DMS79 (cell line): ENCODE data around the gene CKB.
A peak's percentile ranks its signal among the peaks of the same experiment; 100 is the strongest.
"Not testable (repeated sequence)": the region's sequence is repeated elsewhere in the genome, so short reads cannot be mapped to it uniquely, and the experiment has no call there.

Source experiments
- DNase-seq: peaks from one replicate; lab custom pipeline; 2025; lab: John Stamatoyannopoulos, UW

Gene CKB

GRCh38 chr14:103512180-103512579 is 10.4 kb downstream of the CKB start:
- DNase-seq, result not testable (repeated sequence)

- DNase-seq, result no peak
Observed at GRCh38 chr14:103510724-103511693, 11.6 kb downstream of the CKB start.

- DNase-seq, result no peak
Observed at GRCh38 chr14:103509864-103510723, 12.5 kb downstream of the CKB start.

- DNase-seq, result no peak
Observed at GRCh38 chr14:103508521-103509329, 13.9 kb downstream of the CKB start.

- no peak for DNase-seq
Observed at GRCh38 chr14:103507751-103508150, 14.9 kb downstream of the CKB start.

GRCh38 chr14:103504991-103505565 is 17.6 kb downstream of the CKB start:
- DNase-seq, result no peak

GRCh38 chr14:103503296-103503695 is 19.3 kb downstream of the CKB start:
- no peak for DNase-seq

GRCh38 chr14:103502877-103503276 is 19.8 kb downstream of the CKB start:
- no peak for DNase-seq

GRCh38 chr14:103501921-103502669 is 20.5 kb downstream of the CKB start:
- DNase-seq, result no peak

- no peak for DNase-seq
Observed at GRCh38 chr14:103501041-103501870, 21.4 kb downstream of the CKB start.

GRCh38 chr14:103500148-103500990 is 22.3 kb downstream of the CKB start:
- peak; percentile 75 for DNase-seq

GRCh38 chr14:103499709-103500108 is 22.9 kb downstream of the CKB start:
- no peak for DNase-seq

- DNase-seq, result no peak
Observed at GRCh38 chr14:103496776-103497175, 25.9 kb downstream of the CKB start.

- no peak for DNase-seq
Observed at GRCh38 chr14:103495854-103496253, 26.8 kb downstream of the CKB start.

GRCh38 chr14:103492156-103492925 is 30.3 kb downstream of the CKB start:
- DNase-seq, result no peak

GRCh38 chr14:103491691-103492090 is 30.9 kb downstream of the CKB start:
- no peak for DNase-seq

- no peak for DNase-seq
Observed at GRCh38 chr14:103489621-103490020, 33.0 kb downstream of the CKB start.

- no peak for DNase-seq
Observed at GRCh38 chr14:103488960-103489359, 33.7 kb downstream of the CKB start.
